Measurements from ENCODE around the gene ANKRD10.

DNA sequence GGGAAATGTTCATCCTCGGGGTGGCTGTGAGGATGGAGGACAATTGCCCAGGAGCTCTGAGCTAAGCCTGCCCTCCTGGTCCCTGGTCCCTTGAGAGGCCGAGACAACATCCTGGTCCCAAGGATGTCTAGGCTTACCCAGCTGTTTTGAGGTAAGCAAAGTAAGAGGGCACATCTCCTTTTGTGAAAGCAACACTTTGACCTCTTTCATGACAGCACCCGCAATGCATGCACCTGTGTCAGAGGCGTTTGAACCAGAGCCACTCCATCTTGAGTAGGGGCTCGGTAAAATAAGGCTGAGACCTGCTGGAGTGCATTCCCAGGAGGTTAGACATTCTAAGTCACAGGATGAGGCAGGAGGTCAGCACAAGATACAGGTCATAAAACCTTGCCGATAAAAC, 43.1 kb upstream of the ANKRD10 start:
- no peak for TF ChIP-seq SP1 (IDR thresholded peaks at IDR 0.05)
- no peak for TF ChIP-seq CTBP1 (IDR thresholded peaks at IDR 0.05; ENCODE audit: borderline replicate concordance)
- no peak for TF ChIP-seq ELF4 (IDR thresholded peaks at IDR 0.05)
- no peak for TF ChIP-seq ZNF384 (IDR thresholded peaks at IDR 0.05)
- no peak for TF ChIP-seq FOXA1 (IDR thresholded peaks at IDR 0.05)
- no peak for TF ChIP-seq SUZ12 (IDR thresholded peaks at IDR 0.05)
- no peak for TF ChIP-seq NFRKB (IDR thresholded peaks at IDR 0.05)
- TF ChIP-seq BHLHE40 (IDR thresholded peaks at IDR 0.05; ENCODE audit: borderline replicate concordance): no peak
- TF ChIP-seq TARDBP (IDR thresholded peaks at IDR 0.05): no peak
- no peak for TF ChIP-seq LEF1 (IDR thresholded peaks at IDR 0.05; ENCODE audit: borderline replicate concordance)
- TF ChIP-seq FOXM1 (IDR thresholded peaks at IDR 0.05; ENCODE audit: borderline replicate concordance): no peak
- no peak for TF ChIP-seq FOXK2 (IDR thresholded peaks at IDR 0.05)
- no peak for TF ChIP-seq HDGF (IDR thresholded peaks at IDR 0.05; ENCODE audit: borderline replicate concordance)

Measured in HEK293T (cell line).